Prostate gland (tissue), 2 donors: Measurements from ENCODE around the gene OR2S2.

Experiments
- POLR2A ChIP-seq: fragments of 450-650 bp; IDR thresholded peaks from one replicate; pipeline ENCODE4 v1.6.1; 2016; ENCODE audit warnings: antibody characterized with exemption, mild to moderate bottlenecking
- TF ChIP-seq, protein P1 (sequence below), 4 experiments: fragments of 200-600 bp in 2 of 4; fragments of 450-650 bp in 2 of 4; sonication (generic) in 2 of 4; IDR thresholded peaks; 1 replicate in 3 of 4; 2 replicates in 1 of 4; pipeline ENCODE4 v1.5.1; 2016 to 2019; ENCODE audit warnings: antibody characterized with exemption in 4 of 4, mild to moderate bottlenecking in 2 of 4, moderate library complexity in 2 of 4

DNA sequence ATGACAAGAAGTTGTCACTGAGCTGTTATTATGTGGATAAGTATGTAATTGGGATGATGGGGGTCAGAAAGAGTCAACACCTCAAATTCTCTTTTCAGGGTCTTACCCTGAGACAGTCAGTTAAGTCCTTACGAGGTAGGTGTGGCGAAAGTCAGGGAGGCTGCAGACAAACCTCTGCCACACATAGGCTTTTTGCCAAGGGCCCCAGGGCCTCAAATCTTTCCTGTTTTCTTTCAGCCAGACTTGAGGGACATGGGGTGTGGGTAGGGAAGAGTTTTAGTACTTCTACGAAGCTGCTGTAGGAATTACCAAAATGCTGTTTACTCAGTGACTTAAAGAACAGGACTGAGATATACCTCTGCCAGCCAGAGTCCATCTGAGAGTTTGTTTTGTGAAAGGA lies 13.8 kb downstream of the OR2S2 start:
- TF ChIP-seq POLR2A: no peak
- TF ChIP-seq, protein P1, sequence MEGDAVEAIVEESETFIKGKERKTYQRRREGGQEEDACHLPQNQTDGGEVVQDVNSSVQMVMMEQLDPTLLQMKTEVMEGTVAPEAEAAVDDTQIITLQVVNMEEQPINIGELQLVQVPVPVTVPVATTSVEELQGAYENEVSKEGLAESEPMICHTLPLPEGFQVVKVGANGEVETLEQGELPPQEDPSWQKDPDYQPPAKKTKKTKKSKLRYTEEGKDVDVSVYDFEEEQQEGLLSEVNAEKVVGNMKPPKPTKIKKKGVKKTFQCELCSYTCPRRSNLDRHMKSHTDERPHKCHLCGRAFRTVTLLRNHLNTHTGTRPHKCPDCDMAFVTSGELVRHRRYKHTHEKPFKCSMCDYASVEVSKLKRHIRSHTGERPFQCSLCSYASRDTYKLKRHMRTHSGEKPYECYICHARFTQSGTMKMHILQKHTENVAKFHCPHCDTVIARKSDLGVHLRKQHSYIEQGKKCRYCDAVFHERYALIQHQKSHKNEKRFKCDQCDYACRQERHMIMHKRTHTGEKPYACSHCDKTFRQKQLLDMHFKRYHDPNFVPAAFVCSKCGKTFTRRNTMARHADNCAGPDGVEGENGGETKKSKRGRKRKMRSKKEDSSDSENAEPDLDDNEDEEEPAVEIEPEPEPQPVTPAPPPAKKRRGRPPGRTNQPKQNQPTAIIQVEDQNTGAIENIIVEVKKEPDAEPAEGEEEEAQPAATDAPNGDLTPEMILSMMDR (IDR thresholded peaks at IDR 0.05): no peak
